Fibroblast of skin of left quadriceps (primary cell): ENCODE measurements around the gene ZGLP1.
"Not testable (repeated sequence)": the region's sequence is repeated elsewhere in the genome, so short reads cannot be mapped to it uniquely, and the experiment has no call there.

Experiments used
- DNase-seq, 2 experiments: peaks; one replicate each; pipeline ENCODE4 v3.0.0-alpha.2; 2013; ENCODE audit warnings: low read depth in 2 of 2

Gene ZGLP1

DNA sequence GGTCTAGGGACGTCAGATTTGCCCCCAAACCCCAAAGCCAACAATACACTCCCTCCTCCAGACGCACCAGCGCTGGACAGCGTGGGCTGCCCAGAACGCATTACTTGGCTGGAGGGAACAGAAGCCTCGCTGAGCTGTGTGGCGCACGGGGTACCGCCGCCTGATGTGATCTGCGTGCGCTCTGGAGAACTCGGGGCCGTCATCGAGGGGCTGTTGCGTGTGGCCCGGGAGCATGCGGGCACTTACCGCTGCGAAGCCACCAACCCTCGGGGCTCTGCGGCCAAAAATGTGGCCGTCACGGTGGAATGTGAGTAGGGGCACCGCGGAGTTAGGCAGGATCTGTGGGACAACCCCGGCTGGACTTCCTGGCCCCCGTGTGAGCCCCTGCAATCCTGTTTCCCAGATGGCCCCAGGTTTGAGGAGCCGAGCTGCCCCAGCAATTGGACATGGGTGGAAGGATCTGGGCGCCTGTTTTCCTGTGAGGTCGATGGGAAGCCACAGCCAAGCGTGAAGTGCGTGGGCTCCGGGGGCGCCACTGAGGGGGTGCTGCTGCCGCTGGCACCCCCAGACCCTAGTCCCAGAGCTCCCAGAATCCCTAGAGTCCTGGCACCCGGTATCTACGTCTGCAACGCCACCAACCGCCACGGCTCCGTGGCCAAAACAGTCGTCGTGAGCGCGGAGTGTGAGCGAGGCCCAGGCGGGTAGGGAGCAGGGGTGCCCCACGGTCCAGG is 15.8 kb downstream of the ZGLP1 start:
- no peak for DNase-seq

DNA sequence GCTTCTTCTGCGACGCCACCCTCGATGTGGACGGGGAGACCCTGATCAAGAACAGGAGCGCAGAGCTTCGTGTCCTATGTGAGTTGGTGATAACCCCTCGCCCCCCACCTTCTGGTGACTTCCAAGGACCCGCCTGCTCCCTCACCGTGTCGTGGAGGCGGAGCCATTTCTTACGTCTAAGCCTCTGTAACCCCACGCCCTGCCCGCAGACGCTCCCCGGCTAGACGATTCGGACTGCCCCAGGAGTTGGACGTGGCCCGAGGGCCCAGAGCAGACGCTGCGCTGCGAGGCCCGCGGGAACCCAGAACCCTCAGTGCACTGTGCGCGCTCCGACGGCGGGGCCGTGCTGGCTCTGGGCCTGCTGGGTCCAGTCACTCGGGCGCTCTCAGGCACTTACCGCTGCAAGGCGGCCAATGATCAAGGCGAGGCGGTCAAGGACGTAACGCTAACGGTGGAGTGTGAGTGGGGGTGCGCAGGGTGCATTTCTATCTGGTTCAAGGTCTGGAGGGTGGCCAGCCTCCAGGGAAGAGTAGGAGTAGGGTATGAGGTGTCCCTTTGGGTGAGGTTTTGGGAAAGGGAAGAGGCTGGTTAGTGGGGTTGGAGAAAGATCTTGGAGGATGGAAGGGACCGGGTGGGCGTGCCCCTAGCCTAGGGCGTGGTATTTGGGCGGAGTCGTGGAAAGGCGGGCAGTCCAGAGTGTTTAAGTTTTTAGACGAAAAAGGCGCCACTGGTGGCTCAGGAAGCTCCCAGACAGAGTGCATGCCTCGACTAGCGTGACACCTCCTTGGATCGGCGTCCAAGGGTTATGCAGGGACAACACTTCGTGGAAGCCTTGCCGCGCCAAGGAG is 16.6 kb downstream of the ZGLP1 start:
- DNase-seq, result no peak

DNA sequence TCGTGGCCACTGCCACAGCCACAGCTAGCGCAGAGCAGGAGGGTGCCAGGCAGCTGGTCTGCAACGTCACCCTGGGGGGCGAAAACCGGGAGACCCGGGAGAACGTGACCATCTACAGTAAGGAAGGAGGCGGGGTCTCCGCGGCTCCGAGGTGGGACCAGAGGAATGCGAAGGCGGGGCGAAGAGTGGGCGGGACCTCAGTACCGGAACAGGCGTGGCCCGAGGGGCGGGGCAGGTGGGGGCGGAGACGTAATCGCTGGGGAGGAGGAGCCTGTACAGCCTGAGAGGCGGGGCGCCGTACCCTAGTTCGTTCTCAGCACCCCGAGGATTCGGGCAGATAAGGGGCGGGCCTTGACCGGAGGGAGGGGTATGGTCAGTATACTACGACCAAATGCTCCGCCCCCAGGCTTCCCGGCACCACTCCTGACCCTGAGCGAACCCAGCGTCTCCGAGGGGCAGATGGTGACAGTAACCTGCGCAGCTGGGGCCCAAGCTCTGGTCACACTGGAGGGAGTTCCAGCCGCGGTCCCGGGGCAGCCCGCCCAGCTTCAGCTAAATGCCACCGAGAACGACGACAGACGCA is 17.3 kb downstream of the ZGLP1 start:
- DNase-seq, result peak; percentile 36 to 38

GRCh38 chr19:10291554-10292205 is 17.9 kb downstream of the ZGLP1 start:
- no peak for DNase-seq

- DNase-seq, result no peak
These were observed 18.6 kb downstream of the ZGLP1 start for GRCh38 chr19:10290876-10291553.

GRCh38 chr19:10290357-10290875 is 19.2 kb downstream of the ZGLP1 start:
- no peak for DNase-seq

- DNase-seq, result no peak
These were observed 19.7 kb downstream of the ZGLP1 start, which contains the start of gene ICAM5 for GRCh38 chr19:10289836-10290356. Gene ICAM5 (plus strand): TSS chr19:10289952. CDS start chr19:10290044, 92 bp downstream.

- no peak for DNase-seq
These were observed 20.3 kb downstream of the ZGLP1 start for GRCh38 chr19:10289167-10289835.

DNA sequence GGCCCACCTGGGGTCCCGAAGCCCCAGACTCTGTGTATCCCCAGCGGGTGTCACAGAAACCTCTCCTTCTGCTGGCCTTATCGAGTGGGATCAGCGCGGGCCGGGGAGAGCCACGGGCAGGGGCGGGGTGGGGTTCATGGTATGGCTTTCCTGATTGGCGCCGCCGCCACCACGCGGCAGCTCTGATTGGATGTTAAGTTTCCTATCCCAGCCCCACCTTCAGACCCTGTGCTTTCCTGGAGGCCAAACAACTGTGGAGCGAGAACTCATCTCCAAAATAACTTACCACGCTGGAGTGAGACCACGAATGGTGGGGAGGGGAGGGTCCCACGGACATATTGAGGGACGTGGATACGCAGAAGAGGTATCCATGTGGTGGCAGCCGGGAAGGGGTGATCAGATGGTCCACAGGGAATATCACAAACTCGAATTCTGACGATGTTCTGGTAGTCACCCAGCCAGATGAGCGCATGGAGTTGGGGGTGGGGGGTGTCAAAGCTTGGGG is 20.9 kb downstream of the ZGLP1 start:
- DNase-seq, result no peak

- no peak for DNase-seq
These were observed 22.5 kb downstream of the ZGLP1 start, which contains the start of gene ICAM4 for GRCh38 chr19:10286803-10287737. Gene ICAM4 (plus strand): TSS chr19:10286955. CDS start chr19:10287013, 58 bp downstream.

- no peak for DNase-seq
These were observed 24.2 kb downstream of the ZGLP1 start for GRCh38 chr19:10285393-10285792.

GRCh38 chr19:10284960-10285278 is 24.7 kb downstream of the ZGLP1 start:
- no peak for DNase-seq

DNA sequence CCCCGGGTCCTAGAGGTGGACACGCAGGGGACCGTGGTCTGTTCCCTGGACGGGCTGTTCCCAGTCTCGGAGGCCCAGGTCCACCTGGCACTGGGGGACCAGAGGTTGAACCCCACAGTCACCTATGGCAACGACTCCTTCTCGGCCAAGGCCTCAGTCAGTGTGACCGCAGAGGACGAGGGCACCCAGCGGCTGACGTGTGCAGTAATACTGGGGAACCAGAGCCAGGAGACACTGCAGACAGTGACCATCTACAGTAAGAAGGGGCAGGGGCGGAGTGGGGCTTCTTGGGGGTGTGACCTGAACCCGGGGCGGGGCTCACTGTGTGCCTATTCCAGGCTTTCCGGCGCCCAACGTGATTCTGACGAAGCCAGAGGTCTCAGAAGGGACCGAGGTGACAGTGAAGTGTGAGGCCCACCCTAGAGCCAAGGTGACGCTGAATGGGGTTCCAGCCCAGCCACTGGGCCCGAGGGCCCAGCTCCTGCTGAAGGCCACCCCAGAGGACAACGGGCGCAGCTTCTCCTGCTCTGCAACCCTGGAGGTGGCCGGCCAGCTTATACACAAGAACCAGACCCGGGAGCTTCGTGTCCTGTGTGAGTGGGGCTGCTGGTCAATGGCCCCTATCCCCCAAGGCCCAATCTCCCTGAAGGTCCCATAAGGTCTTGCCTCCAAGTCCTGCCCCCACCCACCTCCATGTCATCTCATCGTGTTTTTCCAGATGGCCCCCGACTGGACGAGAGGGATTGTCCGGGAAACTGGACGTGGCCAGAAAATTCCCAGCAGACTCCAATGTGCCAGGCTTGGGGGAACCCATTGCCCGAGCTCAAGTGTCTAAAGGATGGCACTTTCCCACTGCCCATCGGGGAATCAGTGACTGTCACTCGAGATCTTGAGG is 25.3 kb downstream of the ZGLP1 start:
- no peak for DNase-seq

- no peak for DNase-seq
These were observed 26.1 kb downstream of the ZGLP1 start for GRCh38 chr19:10283301-10284064.

DNA sequence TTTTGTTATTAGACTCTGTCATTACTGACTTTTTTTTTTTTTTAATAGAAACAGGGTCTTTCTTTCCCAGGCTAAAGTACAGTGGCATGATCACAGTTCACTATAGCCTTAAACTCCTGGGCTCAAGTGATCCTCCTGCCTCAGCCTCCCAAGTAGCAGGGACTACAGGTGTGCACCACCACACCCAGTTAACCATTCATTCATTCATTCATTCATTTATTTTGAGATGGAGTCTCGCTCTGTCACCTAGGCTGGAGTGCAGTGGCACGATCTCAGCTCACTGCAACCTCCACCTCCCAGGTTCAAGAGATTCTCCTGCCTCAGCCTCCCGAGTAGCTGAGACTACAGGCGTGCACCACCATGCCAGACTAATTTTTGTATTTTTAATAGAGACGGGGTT is 27.6 kb downstream of the ZGLP1 start:
- DNase-seq, result not testable (repeated sequence)

DNA sequence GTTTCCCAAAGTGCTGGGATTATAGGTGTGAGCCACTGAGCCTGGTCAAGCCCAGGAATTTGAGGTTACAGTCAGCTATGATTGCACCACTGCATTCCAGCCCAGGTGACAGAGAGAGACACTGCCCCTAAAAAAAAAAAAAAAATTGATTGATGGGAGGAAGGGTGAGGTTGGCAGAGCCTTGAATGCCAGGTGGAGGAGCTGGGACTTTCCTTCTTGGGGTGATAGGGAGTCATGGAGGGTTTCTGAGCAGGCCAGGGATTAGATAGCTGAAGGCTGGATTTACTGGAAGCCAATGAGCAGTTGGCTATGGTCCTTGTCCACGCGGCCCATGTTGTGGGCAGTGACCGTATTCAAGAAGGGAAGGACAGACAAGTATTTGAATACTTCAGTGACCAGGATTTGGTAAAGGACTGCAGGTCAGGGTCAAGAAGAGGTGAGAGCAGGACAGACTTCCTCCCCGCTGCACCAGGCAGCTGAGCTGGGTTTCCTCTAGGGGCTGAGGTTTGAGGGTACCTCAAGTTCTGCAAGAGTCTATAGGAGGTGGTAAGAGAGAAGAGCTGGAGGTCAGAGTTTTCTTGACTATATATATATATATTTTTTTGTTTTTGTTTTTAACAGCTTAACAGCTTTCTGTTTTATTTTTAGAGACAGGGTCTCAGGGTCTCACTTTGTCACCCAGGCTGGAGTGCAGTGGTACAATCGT is 29.7 kb downstream of the ZGLP1 start:
- DNase-seq, result no peak

DNA sequence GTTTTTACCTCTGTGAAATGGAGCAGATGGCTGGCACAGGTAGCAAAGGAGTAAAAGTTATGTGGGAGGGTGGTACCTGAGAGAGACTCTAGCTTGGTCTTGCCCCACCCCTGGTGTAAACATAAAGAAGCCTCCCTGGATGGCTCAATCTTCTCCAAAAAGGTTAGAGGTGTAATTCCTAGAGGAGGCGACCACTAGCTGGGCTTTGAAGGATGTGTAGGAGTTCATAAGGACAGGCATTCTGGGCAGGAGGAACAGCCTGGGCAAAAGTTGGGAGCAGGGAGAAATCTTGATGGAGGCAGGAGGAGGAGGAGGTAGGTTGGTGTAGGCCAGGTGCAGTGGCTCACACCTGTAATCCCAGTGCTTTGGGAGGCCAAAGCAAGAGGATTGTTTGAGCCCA is 30.7 kb downstream of the ZGLP1 start:
- DNase-seq, result no peak
